Caco-2 (cell line): ENCODE data around the gene C1orf35. TPM values are rescaled to one million over a fixed set of nuclear protein-coding genes. Genes with fewer than 3 reads are reported as not detected.

ENCODE experiments used
- BruUV-seq: library from RNA; stranded (reverse); fragments of 400-500 nt; replicated peaks from 2 replicates; lab custom pipeline; 2021; lab: Mats Ljungman, UMichigan
- CTCF ChIA-PET: fragments of 300-600 bp; sonication (Branson Sonifier 250); formaldehyde crosslinking; loops from one replicate; lab custom pipeline; 2022; ENCODE audit warnings: antibody characterized with exemption; lab: Charles Lee
- POLR2A ChIA-PET: fragments of 300-600 bp; sonication (Branson Sonifier 250); formaldehyde crosslinking; loops from one replicate; lab custom pipeline; 2022; ENCODE audit warnings: antibody characterized with exemption; lab: Charles Lee
- DNase-seq, 2 experiments: peaks; one replicate each; pipeline versions ENCODE4 v3.0.0 to v3.0.0-alpha.2; 2020 to 2022
- H3K27me3 ChIP-seq: replicated peaks from 2 replicates; pipeline ENCODE4 v1.6.0; 2011; ENCODE audit warnings: low read length; ENCODE audit not compliant: control insufficient read depth, insufficient read depth
- H3K36me3 ChIP-seq: 2 replicates; pipeline ENCODE4 v1.5.1; 2011; ENCODE audit warnings: low read length; ENCODE audit not compliant: control insufficient read depth, insufficient read depth
- H3K4me1 ChIP-seq: fragments of 250-450 bp; sonication (Bioruptor Pico); 2 replicates; pipeline ENCODE4 v1.5.1; 2020; ENCODE audit warnings: mild to moderate bottlenecking
- H3K4me3 ChIP-seq: 2 replicates; pipeline ENCODE4 v1.5.1; 2011; ENCODE audit warnings: low read depth, mild to moderate bottlenecking, control low read depth, low read length
- H3K9me3 ChIP-seq: fragments of 250-450 bp; sonication (Bioruptor Pico); 2 replicates; pipeline ENCODE4 v1.5.1; 2020; ENCODE audit warnings: mild to moderate bottlenecking, moderate library complexity
- H3K27ac Mint-ChIP-seq: one replicate; pipeline ENCODE4 v1.8.0; 2022; ENCODE audit warnings: mixed read lengths; ENCODE audit not compliant: unreplicated experiment
- H3K27me3 Mint-ChIP-seq: one replicate; pipeline ENCODE4 v1.8.0; 2022; ENCODE audit warnings: mixed read lengths; ENCODE audit not compliant: insufficient read depth, unreplicated experiment
- H3K36me3 Mint-ChIP-seq: one replicate; pipeline ENCODE4 v1.8.0; 2022; ENCODE audit warnings: mild to moderate bottlenecking, mixed read lengths; ENCODE audit not compliant: insufficient read depth, unreplicated experiment
- H3K4me1 Mint-ChIP-seq: one replicate; pipeline ENCODE4 v1.8.0; 2022; ENCODE audit warnings: low read depth, mixed read lengths; ENCODE audit not compliant: unreplicated experiment
- H3K4me3 Mint-ChIP-seq: one replicate; pipeline ENCODE4 v1.8.0; 2022; ENCODE audit warnings: mild to moderate bottlenecking, moderate library complexity, mixed read lengths; ENCODE audit not compliant: unreplicated experiment
- H3K9me3 Mint-ChIP-seq: one replicate; pipeline ENCODE4 v1.8.0; 2022; ENCODE audit warnings: mixed read lengths; ENCODE audit not compliant: unreplicated experiment
- intact Hi-C: fragments of 100-400 bp; cut with micrococcal nuclease; formaldehyde crosslinking; loops from one replicate; pipeline ENCODE4 v1.10.0; 2022; ENCODE audit not compliant: unreplicated experiment
- total RNA-seq: library from RNA; stranded (reverse); gene quantifications from 2 replicates; pipeline ENCODE4 v1.2.3, GENCODE V29; 2022
- TF ChIP-seq, protein P1 (sequence below), 2 experiments: fragments of 200-600 bp in 1 of 2; IDR thresholded peaks; 1 replicate in 1 of 2; 2 replicates in 1 of 2; pipeline versions ENCODE4 v1.5.1 to v1.8.0; 2011 to 2022; ENCODE audit warnings: antibody characterized with exemption in 1 of 2, control low read depth in 1 of 2, inconsistent platforms in 1 of 2, low read depth in 1 of 2, low read length in 1 of 2, mild to moderate bottlenecking in 1 of 2, moderate library complexity in 1 of 2; ENCODE audit not compliant: insufficient read depth in 1 of 2, severe bottlenecking in 1 of 2, unreplicated experiment in 1 of 2

Gene C1orf35
- total RNA-seq, 1 experiment from 2014 or later: 34.5 TPM

DNA sequence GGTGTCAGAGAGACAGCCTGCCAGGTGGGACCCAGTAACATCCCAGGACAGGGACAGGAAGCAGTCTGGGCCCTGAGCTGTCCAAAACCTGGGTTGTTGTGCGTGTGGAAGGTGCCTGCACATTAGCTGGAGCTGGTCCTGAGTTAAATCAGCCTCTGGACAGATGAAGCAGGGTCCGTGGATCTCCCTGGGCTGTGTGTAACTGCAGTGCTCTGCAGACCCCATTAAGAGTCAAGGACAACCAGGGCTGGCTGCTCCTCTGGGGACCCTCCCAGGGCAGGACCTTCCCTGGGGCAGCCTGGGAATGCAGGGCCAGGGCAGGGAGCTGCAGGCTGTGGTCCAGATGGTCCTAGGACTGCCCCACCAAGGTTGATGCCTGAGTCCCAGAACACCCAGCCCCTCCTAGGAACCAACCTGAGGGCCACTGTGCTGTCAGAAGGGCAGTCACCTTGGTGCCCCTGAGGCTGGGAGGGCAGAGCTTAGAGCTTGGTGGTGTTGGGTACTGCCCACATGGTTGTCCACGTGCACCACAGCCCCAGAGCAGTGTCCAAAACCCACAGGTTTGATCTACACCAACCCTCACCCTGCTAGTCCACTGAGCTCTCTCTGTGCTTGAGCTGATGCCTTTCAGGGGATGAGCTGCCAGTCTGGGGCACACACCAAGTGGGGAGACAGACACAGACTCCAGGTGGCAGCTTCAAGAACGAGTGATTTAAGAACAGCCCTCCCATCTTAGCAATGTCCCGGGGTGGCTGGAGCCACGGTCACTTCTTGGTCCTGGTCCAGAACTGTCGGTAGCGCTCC lies 3.1 kb upstream of the C1orf35 start:
- intact Hi-C loops: loop anchor here (10.0 kb wide), 1 partner anchor 621 kb away; no protein-coding TSS in a partner anchor
- H3K4me1 Mint-ChIP-seq: peaks cover 19% of the 10 kb centered on the region
- Histone ChIP-seq H3K36me3 (no peaks in the 10 kb centered on the region), H3K9me3 (no peaks in the 10 kb centered on the region), H3K4me1 (peaks cover 27% of the 10 kb centered on the region), H3K27me3 (no peaks in the 10 kb centered on the region), H3K4me3 (no peak overlapping the region)
- H3K27me3 Mint-ChIP-seq: no peaks in the 10 kb centered on the region
- H3K9me3 Mint-ChIP-seq: no peaks in the 10 kb centered on the region
- no peak for DNase-seq
- ChIA-PET POLR2A (interaction anchor here (0.8 to 0.9 kb wide), 2 partner anchors 15 to 24 kb away, joined by 3 read pairs; partner anchors contain the start of gene ARF1), CTCF (interaction anchor here (0.6 kb wide), 1 partner anchor 318 kb away, joined by 3 read pairs; no protein-coding TSS in a partner anchor)
- peaks cover 47% of the 10 kb centered on the region for H3K36me3 Mint-ChIP-seq
- TF ChIP-seq, protein P1, sequence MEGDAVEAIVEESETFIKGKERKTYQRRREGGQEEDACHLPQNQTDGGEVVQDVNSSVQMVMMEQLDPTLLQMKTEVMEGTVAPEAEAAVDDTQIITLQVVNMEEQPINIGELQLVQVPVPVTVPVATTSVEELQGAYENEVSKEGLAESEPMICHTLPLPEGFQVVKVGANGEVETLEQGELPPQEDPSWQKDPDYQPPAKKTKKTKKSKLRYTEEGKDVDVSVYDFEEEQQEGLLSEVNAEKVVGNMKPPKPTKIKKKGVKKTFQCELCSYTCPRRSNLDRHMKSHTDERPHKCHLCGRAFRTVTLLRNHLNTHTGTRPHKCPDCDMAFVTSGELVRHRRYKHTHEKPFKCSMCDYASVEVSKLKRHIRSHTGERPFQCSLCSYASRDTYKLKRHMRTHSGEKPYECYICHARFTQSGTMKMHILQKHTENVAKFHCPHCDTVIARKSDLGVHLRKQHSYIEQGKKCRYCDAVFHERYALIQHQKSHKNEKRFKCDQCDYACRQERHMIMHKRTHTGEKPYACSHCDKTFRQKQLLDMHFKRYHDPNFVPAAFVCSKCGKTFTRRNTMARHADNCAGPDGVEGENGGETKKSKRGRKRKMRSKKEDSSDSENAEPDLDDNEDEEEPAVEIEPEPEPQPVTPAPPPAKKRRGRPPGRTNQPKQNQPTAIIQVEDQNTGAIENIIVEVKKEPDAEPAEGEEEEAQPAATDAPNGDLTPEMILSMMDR (IDR thresholded peaks at IDR 0.05; ENCODE audit: insufficient read depth in 1 of 2, low read depth in 1 of 2, low read length in 1 of 2, severe bottlenecking in 1 of 2, unreplicated experiment in 1 of 2): no peak
- no peak overlapping the region for H3K4me3 Mint-ChIP-seq
- no TSS peak for BruUV-seq
- H3K27ac Mint-ChIP-seq: no peak overlapping the region

DNA sequence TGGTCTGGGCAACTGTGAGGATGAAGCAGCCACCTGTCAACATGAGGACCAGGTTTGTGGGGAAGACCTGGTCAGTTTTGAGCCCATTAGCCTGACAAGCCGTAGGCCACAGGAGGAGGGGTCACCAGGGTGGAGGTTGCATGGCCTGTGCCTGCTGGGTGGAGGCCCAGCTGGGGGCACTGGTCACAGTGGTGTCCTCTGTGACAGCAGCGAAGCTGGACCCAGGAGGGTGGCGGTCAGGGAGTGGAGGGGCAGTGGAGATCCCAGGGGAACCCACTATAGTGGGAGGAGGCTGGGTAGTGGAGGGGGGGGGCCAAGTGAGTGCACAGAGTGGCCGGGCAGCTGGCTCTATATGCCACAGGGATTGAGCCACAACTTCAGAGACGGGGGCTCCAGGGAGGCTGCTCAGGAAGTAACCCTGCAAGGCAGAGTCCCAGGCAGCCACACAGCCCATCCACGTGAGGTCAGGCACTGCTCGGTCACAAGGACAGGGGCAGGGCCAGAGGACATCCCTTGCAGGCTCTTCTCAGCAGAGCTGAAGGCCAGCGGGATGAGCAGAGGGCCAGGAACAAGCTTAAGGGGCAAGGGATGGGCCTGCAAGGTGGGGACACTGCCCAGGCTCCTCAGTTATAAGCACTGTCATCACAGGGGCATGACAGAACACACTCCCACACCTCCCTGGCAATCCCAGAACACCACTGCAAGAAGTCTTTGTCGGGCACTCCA lies 2.3 kb upstream of the C1orf35 start:
- intact Hi-C loops: loop anchor here (10.0 kb wide), 1 partner anchor 621 kb away; no protein-coding TSS in a partner anchor
- no TSS peak for BruUV-seq
- no peaks in the 10 kb centered on the region for H3K27me3 ChIP-seq

More for the DNA sequence above, 2.3 kb upstream of the C1orf35 start:
- H3K9me3 ChIP-seq: no peaks in the 10 kb centered on the region
- Mint-ChIP-seq H3K36me3 (peaks cover 53% of the 10 kb centered on the region), H3K4me1 (peaks cover 21% of the 10 kb centered on the region), H3K4me3 (no peak overlapping the region), H3K27ac (peak overlapping the region; percentile 97), H3K9me3 (no peaks in the 10 kb centered on the region), H3K27me3 (no peaks in the 10 kb centered on the region)
- no peak overlapping the region for H3K4me3 ChIP-seq
- DNase-seq: no peak
- POLR2A ChIA-PET: interaction anchor here (0.9 kb wide), 1 partner anchor 23 kb away, joined by 3 read pairs; the partner anchor contains the start of gene ARF1
- CTCF ChIA-PET: interaction anchor here (0.6 kb wide), 1 partner anchor 16 kb away, joined by 3 read pairs; no protein-coding TSS in a partner anchor
- peaks cover 25% of the 10 kb centered on the region for H3K4me1 ChIP-seq
- TF ChIP-seq, protein P1 (IDR thresholded peaks at IDR 0.05; ENCODE audit: insufficient read depth in 1 of 2, low read depth in 1 of 2, low read length in 1 of 2, severe bottlenecking in 1 of 2, unreplicated experiment in 1 of 2): no peak
- H3K36me3 ChIP-seq: 0 out of 2 replicates have a peak, but pooled peaks cover 1% of the 10 kb centered on the region
